H9 (cell line): ENCODE data around the gene RELL1. TPM values are rescaled to one million over a fixed set of nuclear protein-coding genes. Genes with fewer than 3 reads are reported as not detected.

Experiments used
- DNase-seq: peaks from one replicate; pipeline ENCODE4 v3.0.0-alpha.2; 2017
- H2AFZ ChIP-seq: one replicate; pipeline ENCODE4 v1.6.1; 2013; ENCODE audit warnings: mild to moderate bottlenecking, low read length, control low read depth, moderate library complexity
- H2AK5ac ChIP-seq: 2 replicates; pipeline ENCODE4 v1.6.1; 2013; ENCODE audit warnings: low read length, control low read depth, mixed read lengths; ENCODE audit not compliant: insufficient read length
- H2BK120ac ChIP-seq: one replicate; pipeline ENCODE4 v1.6.1; 2013; ENCODE audit warnings: low read depth, mild to moderate bottlenecking, low read length, control low read depth, inconsistent platforms; ENCODE audit not compliant: poor library complexity, severe bottlenecking
- H2BK12ac ChIP-seq: 2 replicates; pipeline ENCODE4 v1.6.1; 2013; ENCODE audit warnings: low read length, control low read depth, mixed read lengths, low read depth; ENCODE audit not compliant: insufficient read length
- H2BK15ac ChIP-seq: 2 replicates; pipeline ENCODE4 v1.6.1; 2013; ENCODE audit warnings: low read depth, low read length, control low read depth
- H2BK20ac ChIP-seq: one replicate; pipeline ENCODE4 v1.6.1; 2013; ENCODE audit warnings: low read depth, mild to moderate bottlenecking, low read length, control low read depth, inconsistent platforms; ENCODE audit not compliant: poor library complexity, severe bottlenecking
- H2BK5ac ChIP-seq: 2 replicates; pipeline ENCODE4 v1.6.1; 2013; ENCODE audit warnings: low read length, control low read depth, mixed read lengths; ENCODE audit not compliant: insufficient read length
- H3K14ac ChIP-seq: 2 replicates; pipeline ENCODE4 v1.6.1; 2013; ENCODE audit warnings: low read length, control low read depth; ENCODE audit not compliant: insufficient read depth
- H3K18ac ChIP-seq: 2 replicates; pipeline ENCODE4 v1.6.1; 2013; ENCODE audit warnings: low read depth, mild to moderate bottlenecking, mixed read lengths, low read length, control low read depth; ENCODE audit not compliant: insufficient read length
- H3K23ac ChIP-seq: 2 replicates; pipeline ENCODE4 v1.6.1; 2013; ENCODE audit warnings: low read length, control low read depth, mixed read lengths, low read depth; ENCODE audit not compliant: insufficient read length
- H3K23me2 ChIP-seq: 2 replicates; pipeline ENCODE4 v1.6.1; 2013; ENCODE audit warnings: low read depth, mild to moderate bottlenecking, mixed read lengths, low read length, control low read depth; ENCODE audit not compliant: insufficient read length, poor library complexity, severe bottlenecking
- H3K27ac ChIP-seq: 2 replicates; pipeline ENCODE4 v1.5.1; 2013; ENCODE audit warnings: low read length, control low read depth, mixed read lengths, low read depth; ENCODE audit not compliant: insufficient read length
- H3K27me3 ChIP-seq: 2 replicates; pipeline ENCODE4 v1.6.1; 2013; ENCODE audit warnings: low read length, control low read depth, inconsistent platforms; ENCODE audit not compliant: insufficient read depth
- H3K4ac ChIP-seq: 2 replicates; pipeline ENCODE4 v1.6.1; 2013; ENCODE audit warnings: low read depth, mild to moderate bottlenecking, control low read depth, inconsistent platforms, low read length, moderate library complexity
- H3K4me1 ChIP-seq: 2 replicates; pipeline ENCODE4 v1.6.1; 2013; ENCODE audit warnings: low read length, control low read depth, inconsistent platforms; ENCODE audit not compliant: insufficient read depth
- H3K4me2 ChIP-seq: 2 replicates; pipeline ENCODE4 v1.6.1; 2013; ENCODE audit warnings: low read length, control low read depth, mixed read lengths; ENCODE audit not compliant: insufficient read length, insufficient read depth
- H3K56ac ChIP-seq: 2 replicates; pipeline ENCODE4 v1.6.1; 2013; ENCODE audit warnings: low read depth, mild to moderate bottlenecking, mixed read lengths, low read length, control low read depth; ENCODE audit not compliant: insufficient read length
- H3K79me1 ChIP-seq: 2 replicates; pipeline ENCODE4 v1.6.1; 2013; ENCODE audit warnings: low read depth, mild to moderate bottlenecking, moderate library complexity, low read length, control low read depth, inconsistent platforms; ENCODE audit not compliant: insufficient read depth, poor library complexity, severe bottlenecking
- H3K79me2 ChIP-seq: 2 replicates; pipeline ENCODE4 v1.6.1; 2013; ENCODE audit warnings: low read length, control low read depth, inconsistent platforms; ENCODE audit not compliant: insufficient read depth
- H3K9ac ChIP-seq: 2 replicates; pipeline ENCODE4 v1.6.1; 2013; ENCODE audit warnings: low read length, control low read depth, mixed read lengths; ENCODE audit not compliant: insufficient read length; ENCODE audit errors: extremely low read depth
- H3K9me3 ChIP-seq: one replicate; pipeline ENCODE4 v1.6.1; 2013; ENCODE audit warnings: low read depth, low read length, inconsistent platforms; ENCODE audit not compliant: control insufficient read depth
- H3T11ph ChIP-seq: one replicate; pipeline ENCODE4 v1.6.1; 2013; ENCODE audit warnings: mild to moderate bottlenecking, low read length, control low read depth, inconsistent platforms
- H4K20me1 ChIP-seq: one replicate; pipeline ENCODE4 v1.6.1; 2013; ENCODE audit not compliant: control insufficient read depth, insufficient read length, insufficient read depth
- H4K5ac ChIP-seq: 2 replicates; pipeline ENCODE4 v1.6.1; 2013; ENCODE audit warnings: low read depth, mild to moderate bottlenecking, mixed read lengths, low read length, control low read depth; ENCODE audit not compliant: insufficient read length
- H4K8ac ChIP-seq: replicated peaks from 2 replicates; pipeline ENCODE4 v1.6.1; 2013; ENCODE audit warnings: low read length, control low read depth, mixed read lengths, low read depth; ENCODE audit not compliant: insufficient read length
- H4K91ac ChIP-seq: 2 replicates; pipeline ENCODE4 v1.6.1; 2013; ENCODE audit warnings: low read depth, mild to moderate bottlenecking, moderate library complexity, mixed read lengths, low read length, control low read depth; ENCODE audit not compliant: insufficient read length
- H3K27ac Mint-ChIP-seq, 3 experiments: 2 replicates in 2 of 3; 3 replicates in 1 of 3; pipeline ENCODE4 v1.8.0; 2020 to 2021; ENCODE audit warnings: mixed read lengths in 3 of 3, mild to moderate bottlenecking in 1 of 3, moderate library complexity in 1 of 3
- H3K27me3 Mint-ChIP-seq: 2 replicates; pipeline ENCODE4 v1.8.0; 2021; ENCODE audit warnings: low read depth, mild to moderate bottlenecking, moderate library complexity, mixed read lengths
- H3K36me3 Mint-ChIP-seq, 3 experiments: 2 replicates in 2 of 3; 3 replicates in 1 of 3; pipeline ENCODE4 v1.8.0; 2020 to 2021; ENCODE audit warnings: low read depth in 3 of 3, mixed read lengths in 3 of 3; ENCODE audit not compliant: insufficient read depth in 1 of 3
- H3K4me1 Mint-ChIP-seq, 2 experiments: 2 replicates each; pipeline ENCODE4 v1.8.0; 2020; ENCODE audit warnings: mixed read lengths in 2 of 2
- H3K4me3 Mint-ChIP-seq, 2 experiments: 2 replicates in 1 of 2; 3 replicates in 1 of 2; pipeline ENCODE4 v1.8.0; 2020 to 2021; ENCODE audit warnings: mild to moderate bottlenecking in 2 of 2, mixed read lengths in 2 of 2, moderate library complexity in 1 of 2
- H3K9me3 Mint-ChIP-seq, 2 experiments: 2 replicates in 1 of 2; 3 replicates in 1 of 2; pipeline ENCODE4 v1.8.0; 2020; ENCODE audit warnings: mild to moderate bottlenecking in 2 of 2, mixed read lengths in 2 of 2, moderate library complexity in 1 of 2
- WGBS: extraction: QIAGEN DNeasy Blood & Tissue Kit; methylation state at CpG from one replicate; pipeline ENCODE4 v1.1.7; 2013; ENCODE audit warnings: missing lambda C conversion rate, low lambda C conversion rate, mixed read lengths; ENCODE audit not compliant: insufficient read length; ENCODE audit errors: extremely low coverage; 5-methylcytosine and 5-hydroxymethylcytosine counted together
- total RNA-seq: library from RNA; stranded (reverse); gene quantifications from 2 replicates; pipeline ENCODE4 v1.2.1, GENCODE V29; 2021
- TF ChIP-seq, protein P1 (sequence below): fragments of 200-600 bp; sonication (generic); conservative IDR thresholded peaks from 3 replicates; pipeline ENCODE4 v1.8.0; 2021; ENCODE audit warnings: antibody characterized with exemption, mild to moderate bottlenecking

RELL1 gene
- total RNA-seq, 1 experiment from 2014 or later = 10.8 TPM

DNA sequence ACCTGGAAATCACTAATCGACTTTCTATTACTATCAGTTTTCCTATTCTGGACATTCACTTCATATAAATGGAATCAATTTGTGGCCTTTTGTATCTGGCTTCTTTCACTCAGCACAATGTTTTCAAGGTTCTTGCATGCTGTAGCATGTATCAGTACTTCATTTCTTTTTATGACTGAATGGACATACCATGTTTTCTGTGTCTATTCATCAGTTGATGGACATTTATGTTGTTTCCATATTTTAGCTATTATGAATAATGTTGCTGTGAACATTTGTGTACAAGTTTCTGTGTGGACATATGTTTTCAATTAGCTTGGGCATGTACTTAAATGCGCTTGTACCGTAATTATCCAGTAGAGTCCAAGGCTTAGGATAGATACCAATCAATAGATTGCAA lies 19.9 kb upstream of the RELL1 start:
- no peaks in the 10 kb centered on the region for H3K79me2 ChIP-seq
- H2BK120ac ChIP-seq = no peak overlapping the region
- no peak for DNase-seq
- H2BK20ac ChIP-seq = no peak overlapping the region
- no peaks in the 10 kb centered on the region for H3K79me1 ChIP-seq
- no peak overlapping the region for H2AK5ac ChIP-seq
- TF ChIP-seq, protein P1, sequence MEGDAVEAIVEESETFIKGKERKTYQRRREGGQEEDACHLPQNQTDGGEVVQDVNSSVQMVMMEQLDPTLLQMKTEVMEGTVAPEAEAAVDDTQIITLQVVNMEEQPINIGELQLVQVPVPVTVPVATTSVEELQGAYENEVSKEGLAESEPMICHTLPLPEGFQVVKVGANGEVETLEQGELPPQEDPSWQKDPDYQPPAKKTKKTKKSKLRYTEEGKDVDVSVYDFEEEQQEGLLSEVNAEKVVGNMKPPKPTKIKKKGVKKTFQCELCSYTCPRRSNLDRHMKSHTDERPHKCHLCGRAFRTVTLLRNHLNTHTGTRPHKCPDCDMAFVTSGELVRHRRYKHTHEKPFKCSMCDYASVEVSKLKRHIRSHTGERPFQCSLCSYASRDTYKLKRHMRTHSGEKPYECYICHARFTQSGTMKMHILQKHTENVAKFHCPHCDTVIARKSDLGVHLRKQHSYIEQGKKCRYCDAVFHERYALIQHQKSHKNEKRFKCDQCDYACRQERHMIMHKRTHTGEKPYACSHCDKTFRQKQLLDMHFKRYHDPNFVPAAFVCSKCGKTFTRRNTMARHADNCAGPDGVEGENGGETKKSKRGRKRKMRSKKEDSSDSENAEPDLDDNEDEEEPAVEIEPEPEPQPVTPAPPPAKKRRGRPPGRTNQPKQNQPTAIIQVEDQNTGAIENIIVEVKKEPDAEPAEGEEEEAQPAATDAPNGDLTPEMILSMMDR = no peak
- H3K27me3 ChIP-seq = no peaks in the 10 kb centered on the region
- Mint-ChIP-seq H3K9me3 (no peaks in the 10 kb centered on the region), H3K36me3 (no peaks in the 10 kb centered on the region), H3K27ac (no peak overlapping the region), H3K4me3 (no peak overlapping the region), H3K27me3 (no peaks in the 10 kb centered on the region), H3K4me1 (no peaks in the 10 kb centered on the region)
- H4K20me1 ChIP-seq = no peaks in the 10 kb centered on the region
- no peak overlapping the region for H2BK12ac ChIP-seq
- no peak overlapping the region for H4K91ac ChIP-seq
- no peaks in the 10 kb centered on the region for H3K4me1 ChIP-seq
- no CpG with 5 or more reads among the region's 3 CpGs for WGBS
- no peak overlapping the region for H2BK5ac ChIP-seq
- H2AFZ ChIP-seq = no peak overlapping the region
- H3K23me2 ChIP-seq = no peaks in the 10 kb centered on the region
- no peaks in the 10 kb centered on the region for H3K9me3 ChIP-seq
- H3K27ac ChIP-seq = no peak overlapping the region
- H3K4ac ChIP-seq = no peak overlapping the region
- H4K5ac ChIP-seq = no peak overlapping the region
- H3K4me2 ChIP-seq = no peak overlapping the region
- H4K8ac ChIP-seq = no peak overlapping the region
- no peak overlapping the region for H3K14ac ChIP-seq
- H2BK15ac ChIP-seq = no peak overlapping the region
- no peak overlapping the region for H3K9ac ChIP-seq
- no peak overlapping the region for H3T11ph ChIP-seq
- no peak overlapping the region for H3K18ac ChIP-seq
- H3K23ac ChIP-seq = no peak overlapping the region
- H3K56ac ChIP-seq = no peak overlapping the region
